Spleen (tissue), 7 donors: ENCODE data around the gene HSPA12A.

Experiments used
- POLR2A ChIP-seq, 3 donors: fragments of 450-650 bp; IDR thresholded peaks; one replicate each; pipeline ENCODE4 v1.5.1; 2017; ENCODE audit warnings: antibody characterized with exemption in 3 of 3, mild to moderate bottlenecking in 1 of 3
- TF ChIP-seq, protein P1 (sequence below), 11 experiments: fragments of 200-600 bp in 7 of 11; fragments of 450-650 bp in 4 of 11; sonication (generic) in 4 of 11; IDR thresholded peaks in 8 of 11; conservative IDR thresholded peaks in 3 of 11; 1 replicate in 7 of 11; 2 replicates in 4 of 11; pipeline versions ENCODE4 v1.4.0 to v1.8.0; 2016 to 2021; ENCODE audit warnings: antibody characterized with exemption in 11 of 11, inconsistent platforms in 4 of 11, mild to moderate bottlenecking in 1 of 11
- donor health status: DM: no; HTN: no; CAD: no; lungs with moderate emphysema.
- donor health status: DM: no; HTN: no; CAD: no.
- donor health status: DM: no; HTN: no; CAD: no.

DNA sequence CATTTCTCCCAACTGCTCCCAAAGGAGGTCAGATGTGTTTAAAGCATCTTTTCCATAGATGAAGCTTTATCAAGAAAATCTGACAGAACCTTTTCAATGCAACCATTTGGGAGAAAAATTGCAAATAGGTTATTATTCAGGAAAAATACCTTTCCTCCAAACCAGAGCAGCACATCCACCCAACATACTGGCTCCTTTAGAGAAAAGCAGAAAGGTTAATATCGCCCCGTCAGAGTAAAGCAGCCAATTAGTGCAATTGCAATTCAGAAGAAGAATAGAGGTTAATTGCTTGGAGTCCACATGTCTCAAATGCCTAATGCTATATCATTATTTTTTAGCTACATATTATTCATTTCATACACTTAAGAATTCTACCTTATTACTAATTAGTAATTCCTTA lies 48.9 kb upstream of the HSPA12A start:
- TF ChIP-seq, protein P1, sequence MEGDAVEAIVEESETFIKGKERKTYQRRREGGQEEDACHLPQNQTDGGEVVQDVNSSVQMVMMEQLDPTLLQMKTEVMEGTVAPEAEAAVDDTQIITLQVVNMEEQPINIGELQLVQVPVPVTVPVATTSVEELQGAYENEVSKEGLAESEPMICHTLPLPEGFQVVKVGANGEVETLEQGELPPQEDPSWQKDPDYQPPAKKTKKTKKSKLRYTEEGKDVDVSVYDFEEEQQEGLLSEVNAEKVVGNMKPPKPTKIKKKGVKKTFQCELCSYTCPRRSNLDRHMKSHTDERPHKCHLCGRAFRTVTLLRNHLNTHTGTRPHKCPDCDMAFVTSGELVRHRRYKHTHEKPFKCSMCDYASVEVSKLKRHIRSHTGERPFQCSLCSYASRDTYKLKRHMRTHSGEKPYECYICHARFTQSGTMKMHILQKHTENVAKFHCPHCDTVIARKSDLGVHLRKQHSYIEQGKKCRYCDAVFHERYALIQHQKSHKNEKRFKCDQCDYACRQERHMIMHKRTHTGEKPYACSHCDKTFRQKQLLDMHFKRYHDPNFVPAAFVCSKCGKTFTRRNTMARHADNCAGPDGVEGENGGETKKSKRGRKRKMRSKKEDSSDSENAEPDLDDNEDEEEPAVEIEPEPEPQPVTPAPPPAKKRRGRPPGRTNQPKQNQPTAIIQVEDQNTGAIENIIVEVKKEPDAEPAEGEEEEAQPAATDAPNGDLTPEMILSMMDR (IDR thresholded peaks at IDR 0.05 in 8 of 11, conservative IDR thresholded peaks at IDR 0.05 in 3 of 11): no peak
- TF ChIP-seq POLR2A (IDR thresholded peaks at IDR 0.05): no peak
